Esophagus squamous epithelium (tissue), 4 donors: ENCODE measurements around the gene CFAP43.

Experiments used
- CTCF ChIP-seq, 6 experiments: fragments of 450-650 bp in 4 of 6; fragments of 200-600 bp in 2 of 6; sonication (generic) in 2 of 6; IDR thresholded peaks; one replicate each; pipeline ENCODE4 v1.5.1; 2016 to 2019; ENCODE audit warnings: antibody characterized with exemption in 6 of 6, mild to moderate bottlenecking in 4 of 6, moderate library complexity in 4 of 6
- POLR2A ChIP-seq, 4 donors: fragments of 450-650 bp; IDR thresholded peaks; one replicate each; pipeline ENCODE4 v1.6.1; 2017; ENCODE audit warnings: antibody characterized with exemption in 4 of 4, mild to moderate bottlenecking in 4 of 4, moderate library complexity in 3 of 4

GRCh38 chr10:104254493-104255310, 22.5 kb upstream of the CFAP43 start, which contains the start of gene GSTO1:
- TF ChIP-seq CTCF (IDR thresholded peaks at IDR 0.05) (peak in 1 of 6 experiments; percentile 14), POLR2A (IDR thresholded peaks at IDR 0.05) (peak in 2 of 4 donors; percentile 83 to 87)
